CD4-positive, alpha-beta T cell treated with Interleukin-15 for 1 hour (primary cell): Measurements from ENCODE around the gene RPAP3.
"Not testable (repeated sequence)": the region's sequence is repeated elsewhere in the genome, so short reads cannot be mapped to it uniquely, and the experiment has no call there.

Experiments used
- DNase-seq: peaks from one replicate; pipeline ENCODE4 v3.0.0-alpha.2; 2020

The RPAP3 gene

GRCh38 chr12:47717443-47718193 is 11.8 kb upstream of the RPAP3 start:
- DNase-seq = peak; percentile 56

- no peak for DNase-seq
These were observed 11.2 kb upstream of the RPAP3 start for GRCh38 chr12:47717046-47717442.

GRCh38 chr12:47715877-47716548 is 10.2 kb upstream of the RPAP3 start:
- DNase-seq = no peak

GRCh38 chr12:47715393-47715876 is 9.6 kb upstream of the RPAP3 start:
- peak; percentile 77 for DNase-seq

GRCh38 chr12:47714826-47715386 is 9.1 kb upstream of the RPAP3 start:
- DNase-seq = no peak

GRCh38 chr12:47712171-47712570 is 6.3 kb upstream of the RPAP3 start:
- no peak for DNase-seq

- no peak for DNase-seq
These were observed 5.6 kb upstream of the RPAP3 start for GRCh38 chr12:47711448-47711847.

- DNase-seq = no peak
These were observed 4.4 kb upstream of the RPAP3 start for GRCh38 chr12:47710278-47710677.

- no peak for DNase-seq
These were observed 3.8 kb upstream of the RPAP3 start for GRCh38 chr12:47709671-47710070.

GRCh38 chr12:47709237-47709636 is 3.4 kb upstream of the RPAP3 start:
- DNase-seq = no peak

GRCh38 chr12:47707905-47708543 is 2.2 kb upstream of the RPAP3 start:
- DNase-seq = no peak

GRCh38 chr12:47707355-47707754 is 1.5 kb upstream of the RPAP3 start:
- no peak for DNase-seq

- DNase-seq = no peak
These were observed 633 bp downstream of the RPAP3 start for GRCh38 chr12:47705229-47705565.

- no peak for DNase-seq
These were observed 1.1 kb downstream of the RPAP3 start for GRCh38 chr12:47704719-47705118.

GRCh38 chr12:47700263-47700662 is 5.6 kb downstream of the RPAP3 start:
- no peak for DNase-seq

GRCh38 chr12:47698631-47699030 is 7.2 kb downstream of the RPAP3 start:
- no peak for DNase-seq

GRCh38 chr12:47698055-47698454 is 7.8 kb downstream of the RPAP3 start:
- DNase-seq = no peak

- no peak for DNase-seq
These were observed 16.6 kb downstream of the RPAP3 start for GRCh38 chr12:47689215-47689614.

GRCh38 chr12:47687636-47688035 is 18.2 kb downstream of the RPAP3 start:
- no peak for DNase-seq

GRCh38 chr12:47686645-47687240 is 19.1 kb downstream of the RPAP3 start:
- no peak for DNase-seq

GRCh38 chr12:47679785-47680184 is 26.0 kb downstream of the RPAP3 start:
- no peak for DNase-seq

GRCh38 chr12:47672068-47672467 is 33.8 kb downstream of the RPAP3 start:
- DNase-seq = no peak

- DNase-seq = not testable (repeated sequence)
These were observed 37.9 kb downstream of the RPAP3 start for GRCh38 chr12:47667935-47668334.
